ENCODE results near the gene MYH9.

DNA sequence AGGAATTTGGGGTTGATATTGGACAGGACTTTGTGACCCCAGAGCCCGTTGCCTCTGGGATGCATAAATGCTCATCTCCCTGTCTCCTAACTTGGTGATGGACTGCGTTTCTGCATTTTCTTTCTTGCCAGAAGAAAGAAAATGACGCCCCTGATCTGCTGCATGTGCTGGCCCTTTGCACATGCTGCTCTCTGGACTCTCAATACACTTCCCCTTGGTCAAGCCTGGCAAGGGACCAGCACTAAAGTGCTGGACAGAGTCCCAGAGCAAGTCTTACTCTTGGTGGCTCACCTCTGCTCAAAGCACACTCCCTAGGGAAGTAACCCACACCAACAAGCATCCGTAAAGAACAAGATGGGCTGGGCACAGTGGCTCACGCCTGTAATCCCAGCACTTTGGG, 40.7 kb downstream of the MYH9 start:
- TF ChIP-seq, protein P1, sequence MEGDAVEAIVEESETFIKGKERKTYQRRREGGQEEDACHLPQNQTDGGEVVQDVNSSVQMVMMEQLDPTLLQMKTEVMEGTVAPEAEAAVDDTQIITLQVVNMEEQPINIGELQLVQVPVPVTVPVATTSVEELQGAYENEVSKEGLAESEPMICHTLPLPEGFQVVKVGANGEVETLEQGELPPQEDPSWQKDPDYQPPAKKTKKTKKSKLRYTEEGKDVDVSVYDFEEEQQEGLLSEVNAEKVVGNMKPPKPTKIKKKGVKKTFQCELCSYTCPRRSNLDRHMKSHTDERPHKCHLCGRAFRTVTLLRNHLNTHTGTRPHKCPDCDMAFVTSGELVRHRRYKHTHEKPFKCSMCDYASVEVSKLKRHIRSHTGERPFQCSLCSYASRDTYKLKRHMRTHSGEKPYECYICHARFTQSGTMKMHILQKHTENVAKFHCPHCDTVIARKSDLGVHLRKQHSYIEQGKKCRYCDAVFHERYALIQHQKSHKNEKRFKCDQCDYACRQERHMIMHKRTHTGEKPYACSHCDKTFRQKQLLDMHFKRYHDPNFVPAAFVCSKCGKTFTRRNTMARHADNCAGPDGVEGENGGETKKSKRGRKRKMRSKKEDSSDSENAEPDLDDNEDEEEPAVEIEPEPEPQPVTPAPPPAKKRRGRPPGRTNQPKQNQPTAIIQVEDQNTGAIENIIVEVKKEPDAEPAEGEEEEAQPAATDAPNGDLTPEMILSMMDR (conservative IDR thresholded peaks at IDR 0.05 in 1 of 2, IDR thresholded peaks at IDR 0.05 in 1 of 2; ENCODE audit: extremely low read depth in 1 of 2, insufficient read depth in 1 of 2, low read depth in 1 of 2, low read length in 2 of 2), result no peak
- no peak for TF ChIP-seq EZH2 (IDR thresholded peaks at IDR 0.05; ENCODE audit: borderline replicate concordance, low read length)

Data from mammary epithelial cell (primary cell).